ENCODE results near the gene CDH23.

The CDH23 gene

GRCh38 chr10:71753960-71754505 is 357.3 kb downstream of the CDH23 start (continued):
- no peak for TF ChIP-seq GLIS3 (CRISPR knock-in tag; IDR thresholded peaks at IDR 0.05)
- TF ChIP-seq ARNTL (CRISPR knock-in tag; IDR thresholded peaks at IDR 0.05; ENCODE audit: borderline replicate concordance, low read depth): no peak
- TF ChIP-seq CREB5 (CRISPR knock-in tag; IDR thresholded peaks at IDR 0.05; ENCODE audit: low read depth): no peak
- no peak for TF ChIP-seq CSDC2 (CRISPR knock-in tag; IDR thresholded peaks at IDR 0.05)
- no peak for TF ChIP-seq TCF4 (CRISPR knock-in tag; IDR thresholded peaks at IDR 0.05; ENCODE audit: borderline replicate concordance)
- no peak for TF ChIP-seq ZNF70 (CRISPR knock-in tag; IDR thresholded peaks at IDR 0.05)
- TF ChIP-seq BACH2 (CRISPR knock-in tag; IDR thresholded peaks at IDR 0.05; ENCODE audit: borderline replicate concordance): no peak
- TF ChIP-seq ZNF565 (CRISPR knock-in tag; conservative IDR thresholded peaks at IDR 0.05; ENCODE audit: low read depth): no peak
- no peak for TF ChIP-seq ZFP3 (CRISPR knock-in tag; IDR thresholded peaks at IDR 0.05)

GRCh38 chr10:71754562-71754961 is 357.8 kb downstream of the CDH23 start:
- TF ChIP-seq TCF4 (CRISPR knock-in tag; IDR thresholded peaks at IDR 0.05; ENCODE audit: borderline replicate concordance) (no peak), ZNF565 (CRISPR knock-in tag; conservative IDR thresholded peaks at IDR 0.05; ENCODE audit: low read depth) (no peak), ZC3H10 (CRISPR knock-in tag; IDR thresholded peaks at IDR 0.05) (no peak), ISL1 (CRISPR knock-in tag; IDR thresholded peaks at IDR 0.05) (no peak), ARNTL (CRISPR knock-in tag; IDR thresholded peaks at IDR 0.05; ENCODE audit: borderline replicate concordance, low read depth) (no peak), PATZ1 (CRISPR knock-in tag; IDR thresholded peaks at IDR 0.05; ENCODE audit: borderline replicate concordance) (no peak), PPARA (CRISPR knock-in tag; IDR thresholded peaks at IDR 0.05; ENCODE audit: borderline replicate concordance) (no peak)
- no peak for ATAC-seq

- no peak for TF ChIP-seq TCF4 (CRISPR knock-in tag; IDR thresholded peaks at IDR 0.05; ENCODE audit: borderline replicate concordance)
- TF ChIP-seq ZFP30 (CRISPR knock-in tag; IDR thresholded peaks at IDR 0.05): no peak
- no peak for TF ChIP-seq CREB5 (CRISPR knock-in tag; IDR thresholded peaks at IDR 0.05; ENCODE audit: low read depth)
- no peak for TF ChIP-seq ZNF565 (CRISPR knock-in tag; conservative IDR thresholded peaks at IDR 0.05; ENCODE audit: low read depth)
- no peak for TF ChIP-seq ZFP3 (CRISPR knock-in tag; IDR thresholded peaks at IDR 0.05)
- TF ChIP-seq SNAI2 (CRISPR knock-in tag; IDR thresholded peaks at IDR 0.05): no peak
- TF ChIP-seq PATZ1 (CRISPR knock-in tag; IDR thresholded peaks at IDR 0.05; ENCODE audit: borderline replicate concordance): no peak
- TF ChIP-seq OSR1 (CRISPR knock-in tag; IDR thresholded peaks at IDR 0.05): no peak
- TF ChIP-seq ESRRG (CRISPR knock-in tag; IDR thresholded peaks at IDR 0.05): no peak
- no peak for TF ChIP-seq RARB (CRISPR knock-in tag; IDR thresholded peaks at IDR 0.05)
- no peak for TF ChIP-seq PPARA (CRISPR knock-in tag; IDR thresholded peaks at IDR 0.05; ENCODE audit: borderline replicate concordance)
- no peak for TF ChIP-seq POU6F1 (CRISPR knock-in tag; IDR thresholded peaks at IDR 0.05; ENCODE audit: borderline replicate concordance, low read depth)
These were observed 358.6 kb downstream of the CDH23 start for GRCh38 chr10:71755179-71755879.

More at GRCh38 chr10:71755179-71755879, 358.6 kb downstream of the CDH23 start:
- ATAC-seq: no peak
